Testis (tissue), 2 donors: ENCODE measurements around the gene TMEM255B.

Source experiments
- POLR2A ChIP-seq: fragments of 450-650 bp; IDR thresholded peaks from one replicate; pipeline ENCODE4 v1.6.1; 2017; ENCODE audit warnings: antibody characterized with exemption, mild to moderate bottlenecking, moderate library complexity
- TF ChIP-seq, protein P1 (sequence below), 3 experiments: fragments of 450-650 bp in 2 of 3; fragments of 200-600 bp in 1 of 3; sonication (generic) in 1 of 3; IDR thresholded peaks; one replicate each; pipeline ENCODE4 v1.5.1; 2016 to 2019; ENCODE audit warnings: antibody characterized with exemption in 3 of 3, mild to moderate bottlenecking in 2 of 3, moderate library complexity in 1 of 3

DNA sequence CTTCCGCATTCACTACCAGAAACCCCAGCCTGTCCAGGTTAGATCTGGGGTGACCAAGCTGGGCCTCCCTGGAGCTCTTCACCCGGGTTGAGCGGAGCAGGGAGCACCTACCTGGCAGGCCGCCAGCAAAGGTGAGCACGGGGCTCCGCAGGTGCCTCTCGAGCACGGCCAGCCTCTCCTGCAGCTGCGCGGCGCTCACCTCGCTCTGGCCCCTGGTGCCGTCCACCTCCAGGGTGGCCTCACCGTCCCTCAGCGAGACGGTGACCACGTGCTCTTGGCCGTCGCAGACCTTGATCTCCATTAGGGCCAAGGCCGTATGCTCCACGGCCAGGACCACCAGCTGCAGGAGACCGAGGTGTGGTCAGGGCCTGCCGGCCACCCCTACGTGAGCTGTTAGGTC is 62.8 kb downstream of the TMEM255B start:
- no peak for TF ChIP-seq POLR2A
- TF ChIP-seq, protein P1, sequence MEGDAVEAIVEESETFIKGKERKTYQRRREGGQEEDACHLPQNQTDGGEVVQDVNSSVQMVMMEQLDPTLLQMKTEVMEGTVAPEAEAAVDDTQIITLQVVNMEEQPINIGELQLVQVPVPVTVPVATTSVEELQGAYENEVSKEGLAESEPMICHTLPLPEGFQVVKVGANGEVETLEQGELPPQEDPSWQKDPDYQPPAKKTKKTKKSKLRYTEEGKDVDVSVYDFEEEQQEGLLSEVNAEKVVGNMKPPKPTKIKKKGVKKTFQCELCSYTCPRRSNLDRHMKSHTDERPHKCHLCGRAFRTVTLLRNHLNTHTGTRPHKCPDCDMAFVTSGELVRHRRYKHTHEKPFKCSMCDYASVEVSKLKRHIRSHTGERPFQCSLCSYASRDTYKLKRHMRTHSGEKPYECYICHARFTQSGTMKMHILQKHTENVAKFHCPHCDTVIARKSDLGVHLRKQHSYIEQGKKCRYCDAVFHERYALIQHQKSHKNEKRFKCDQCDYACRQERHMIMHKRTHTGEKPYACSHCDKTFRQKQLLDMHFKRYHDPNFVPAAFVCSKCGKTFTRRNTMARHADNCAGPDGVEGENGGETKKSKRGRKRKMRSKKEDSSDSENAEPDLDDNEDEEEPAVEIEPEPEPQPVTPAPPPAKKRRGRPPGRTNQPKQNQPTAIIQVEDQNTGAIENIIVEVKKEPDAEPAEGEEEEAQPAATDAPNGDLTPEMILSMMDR (IDR thresholded peaks at IDR 0.05) = no peak
